H9 (cell line): Measurements from ENCODE around the gene RWDD1. TPM values are rescaled to one million over a fixed set of nuclear protein-coding genes. Genes with fewer than 3 reads are reported as not detected.

Experiments used
- DNase-seq: peaks from one replicate; pipeline ENCODE4 v3.0.0-alpha.2; 2017
- H2AFZ ChIP-seq: one replicate; pipeline ENCODE4 v1.6.1; 2013; ENCODE audit warnings: mild to moderate bottlenecking, low read length, control low read depth, moderate library complexity
- H2AK5ac ChIP-seq: 2 replicates; pipeline ENCODE4 v1.6.1; 2013; ENCODE audit warnings: low read length, control low read depth, mixed read lengths; ENCODE audit not compliant: insufficient read length
- H2BK120ac ChIP-seq: one replicate; pipeline ENCODE4 v1.6.1; 2013; ENCODE audit warnings: low read depth, mild to moderate bottlenecking, low read length, control low read depth, inconsistent platforms; ENCODE audit not compliant: poor library complexity, severe bottlenecking
- H2BK12ac ChIP-seq: 2 replicates; pipeline ENCODE4 v1.6.1; 2013; ENCODE audit warnings: low read length, control low read depth, mixed read lengths, low read depth; ENCODE audit not compliant: insufficient read length
- H2BK15ac ChIP-seq: 2 replicates; pipeline ENCODE4 v1.6.1; 2013; ENCODE audit warnings: low read depth, low read length, control low read depth
- H2BK20ac ChIP-seq: one replicate; pipeline ENCODE4 v1.6.1; 2013; ENCODE audit warnings: low read depth, mild to moderate bottlenecking, low read length, control low read depth, inconsistent platforms; ENCODE audit not compliant: poor library complexity, severe bottlenecking
- H2BK5ac ChIP-seq: 2 replicates; pipeline ENCODE4 v1.6.1; 2013; ENCODE audit warnings: low read length, control low read depth, mixed read lengths; ENCODE audit not compliant: insufficient read length
- H3K14ac ChIP-seq: 2 replicates; pipeline ENCODE4 v1.6.1; 2013; ENCODE audit warnings: low read length, control low read depth; ENCODE audit not compliant: insufficient read depth
- H3K18ac ChIP-seq: 2 replicates; pipeline ENCODE4 v1.6.1; 2013; ENCODE audit warnings: low read depth, mild to moderate bottlenecking, mixed read lengths, low read length, control low read depth; ENCODE audit not compliant: insufficient read length
- H3K23ac ChIP-seq: 2 replicates; pipeline ENCODE4 v1.6.1; 2013; ENCODE audit warnings: low read length, control low read depth, mixed read lengths, low read depth; ENCODE audit not compliant: insufficient read length
- H3K23me2 ChIP-seq: 2 replicates; pipeline ENCODE4 v1.6.1; 2013; ENCODE audit warnings: low read depth, mild to moderate bottlenecking, mixed read lengths, low read length, control low read depth; ENCODE audit not compliant: insufficient read length, poor library complexity, severe bottlenecking
- H3K27ac ChIP-seq: 2 replicates; pipeline ENCODE4 v1.5.1; 2013; ENCODE audit warnings: low read length, control low read depth, mixed read lengths, low read depth; ENCODE audit not compliant: insufficient read length
- H3K27me3 ChIP-seq: 2 replicates; pipeline ENCODE4 v1.6.1; 2013; ENCODE audit warnings: low read length, control low read depth, inconsistent platforms; ENCODE audit not compliant: insufficient read depth
- H3K4ac ChIP-seq: 2 replicates; pipeline ENCODE4 v1.6.1; 2013; ENCODE audit warnings: low read depth, mild to moderate bottlenecking, control low read depth, inconsistent platforms, low read length, moderate library complexity
- H3K4me1 ChIP-seq: 2 replicates; pipeline ENCODE4 v1.6.1; 2013; ENCODE audit warnings: low read length, control low read depth, inconsistent platforms; ENCODE audit not compliant: insufficient read depth
- H3K4me2 ChIP-seq: 2 replicates; pipeline ENCODE4 v1.6.1; 2013; ENCODE audit warnings: low read length, control low read depth, mixed read lengths; ENCODE audit not compliant: insufficient read length, insufficient read depth
- H3K56ac ChIP-seq: 2 replicates; pipeline ENCODE4 v1.6.1; 2013; ENCODE audit warnings: low read depth, mild to moderate bottlenecking, mixed read lengths, low read length, control low read depth; ENCODE audit not compliant: insufficient read length
- H3K79me1 ChIP-seq: 2 replicates; pipeline ENCODE4 v1.6.1; 2013; ENCODE audit warnings: low read depth, mild to moderate bottlenecking, moderate library complexity, low read length, control low read depth, inconsistent platforms; ENCODE audit not compliant: insufficient read depth, poor library complexity, severe bottlenecking
- H3K79me2 ChIP-seq: 2 replicates; pipeline ENCODE4 v1.6.1; 2013; ENCODE audit warnings: low read length, control low read depth, inconsistent platforms; ENCODE audit not compliant: insufficient read depth
- H3K9ac ChIP-seq: 2 replicates; pipeline ENCODE4 v1.6.1; 2013; ENCODE audit warnings: low read length, control low read depth, mixed read lengths; ENCODE audit not compliant: insufficient read length; ENCODE audit errors: extremely low read depth
- H3K9me3 ChIP-seq: one replicate; pipeline ENCODE4 v1.6.1; 2013; ENCODE audit warnings: low read depth, low read length, inconsistent platforms; ENCODE audit not compliant: control insufficient read depth
- H3T11ph ChIP-seq: one replicate; pipeline ENCODE4 v1.6.1; 2013; ENCODE audit warnings: mild to moderate bottlenecking, low read length, control low read depth, inconsistent platforms
- H4K20me1 ChIP-seq: one replicate; pipeline ENCODE4 v1.6.1; 2013; ENCODE audit not compliant: control insufficient read depth, insufficient read length, insufficient read depth
- H4K5ac ChIP-seq: 2 replicates; pipeline ENCODE4 v1.6.1; 2013; ENCODE audit warnings: low read depth, mild to moderate bottlenecking, mixed read lengths, low read length, control low read depth; ENCODE audit not compliant: insufficient read length
- H4K8ac ChIP-seq: replicated peaks from 2 replicates; pipeline ENCODE4 v1.6.1; 2013; ENCODE audit warnings: low read length, control low read depth, mixed read lengths, low read depth; ENCODE audit not compliant: insufficient read length
- H4K91ac ChIP-seq: 2 replicates; pipeline ENCODE4 v1.6.1; 2013; ENCODE audit warnings: low read depth, mild to moderate bottlenecking, moderate library complexity, mixed read lengths, low read length, control low read depth; ENCODE audit not compliant: insufficient read length
- H3K27ac Mint-ChIP-seq, 3 experiments: 2 replicates in 2 of 3; 3 replicates in 1 of 3; pipeline ENCODE4 v1.8.0; 2020 to 2021; ENCODE audit warnings: mixed read lengths in 3 of 3, mild to moderate bottlenecking in 1 of 3, moderate library complexity in 1 of 3
- H3K27me3 Mint-ChIP-seq: 2 replicates; pipeline ENCODE4 v1.8.0; 2021; ENCODE audit warnings: low read depth, mild to moderate bottlenecking, moderate library complexity, mixed read lengths
- H3K36me3 Mint-ChIP-seq, 3 experiments: 2 replicates in 2 of 3; 3 replicates in 1 of 3; pipeline ENCODE4 v1.8.0; 2020 to 2021; ENCODE audit warnings: low read depth in 3 of 3, mixed read lengths in 3 of 3; ENCODE audit not compliant: insufficient read depth in 1 of 3
- H3K4me1 Mint-ChIP-seq, 2 experiments: 2 replicates each; pipeline ENCODE4 v1.8.0; 2020; ENCODE audit warnings: mixed read lengths in 2 of 2
- H3K4me3 Mint-ChIP-seq, 2 experiments: 2 replicates in 1 of 2; 3 replicates in 1 of 2; pipeline ENCODE4 v1.8.0; 2020 to 2021; ENCODE audit warnings: mild to moderate bottlenecking in 2 of 2, mixed read lengths in 2 of 2, moderate library complexity in 1 of 2
- H3K9me3 Mint-ChIP-seq, 2 experiments: 2 replicates in 1 of 2; 3 replicates in 1 of 2; pipeline ENCODE4 v1.8.0; 2020; ENCODE audit warnings: mild to moderate bottlenecking in 2 of 2, mixed read lengths in 2 of 2, moderate library complexity in 1 of 2
- WGBS: extraction: QIAGEN DNeasy Blood & Tissue Kit; methylation state at CpG from one replicate; pipeline ENCODE4 v1.1.7; 2013; ENCODE audit warnings: missing lambda C conversion rate, low lambda C conversion rate, mixed read lengths; ENCODE audit not compliant: insufficient read length; ENCODE audit errors: extremely low coverage; 5-methylcytosine and 5-hydroxymethylcytosine counted together
- total RNA-seq: library from RNA; stranded (reverse); gene quantifications from 2 replicates; pipeline ENCODE4 v1.2.1, GENCODE V29; 2021
- TF ChIP-seq, protein P1 (sequence below): fragments of 200-600 bp; sonication (generic); conservative IDR thresholded peaks from 3 replicates; pipeline ENCODE4 v1.8.0; 2021; ENCODE audit warnings: antibody characterized with exemption, mild to moderate bottlenecking

The RWDD1 gene
- total RNA-seq, 1 experiment from 2014 or later, result 42.0 TPM

- H2AFZ ChIP-seq, result no peak within 1 kb of the TSS
- H3K79me2 ChIP-seq, result no peaks in the 10 kb centered on the region
- H3K18ac ChIP-seq, result no peak within 1 kb of the TSS
- no peaks in the 10 kb centered on the region for H3K9me3 Mint-ChIP-seq
- no peak within 1 kb of the TSS for H2AK5ac ChIP-seq
- DNase-seq, result no peak
- H3T11ph ChIP-seq, result no peak within 1 kb of the TSS
- H3K27me3 Mint-ChIP-seq, result no peaks in the 10 kb centered on the region
- no peak within 1 kb of the TSS for H3K4me2 ChIP-seq
- no peak within 1 kb of the TSS for H4K5ac ChIP-seq
- H3K14ac ChIP-seq, result no peak within 1 kb of the TSS
- H3K4me3 Mint-ChIP-seq, result no peak within 1 kb of the TSS
- H4K91ac ChIP-seq, result no peak within 1 kb of the TSS
- H2BK12ac ChIP-seq, result no peak within 1 kb of the TSS
- peaks cover 6 to 8% of the 10 kb centered on the region in 2 experiments; a peak in 3 of 4 replicates for H3K4me1 Mint-ChIP-seq
- no peak within 1 kb of the TSS for H3K9ac ChIP-seq
- H3K27me3 ChIP-seq, result no peaks in the 10 kb centered on the region
- H4K20me1 ChIP-seq, result no peaks in the 10 kb centered on the region
- H2BK15ac ChIP-seq, result no peak within 1 kb of the TSS
- no peak within 1 kb of the TSS for H2BK120ac ChIP-seq
- H2BK20ac ChIP-seq, result no peak within 1 kb of the TSS
- no peak within 1 kb of the TSS for H3K56ac ChIP-seq
- H2BK5ac ChIP-seq, result no peak within 1 kb of the TSS
- WGBS, result no CpG with 5 or more reads among the region's 4 CpGs
- no peaks in the 10 kb centered on the region for H3K9me3 ChIP-seq
- TF ChIP-seq, protein P1, sequence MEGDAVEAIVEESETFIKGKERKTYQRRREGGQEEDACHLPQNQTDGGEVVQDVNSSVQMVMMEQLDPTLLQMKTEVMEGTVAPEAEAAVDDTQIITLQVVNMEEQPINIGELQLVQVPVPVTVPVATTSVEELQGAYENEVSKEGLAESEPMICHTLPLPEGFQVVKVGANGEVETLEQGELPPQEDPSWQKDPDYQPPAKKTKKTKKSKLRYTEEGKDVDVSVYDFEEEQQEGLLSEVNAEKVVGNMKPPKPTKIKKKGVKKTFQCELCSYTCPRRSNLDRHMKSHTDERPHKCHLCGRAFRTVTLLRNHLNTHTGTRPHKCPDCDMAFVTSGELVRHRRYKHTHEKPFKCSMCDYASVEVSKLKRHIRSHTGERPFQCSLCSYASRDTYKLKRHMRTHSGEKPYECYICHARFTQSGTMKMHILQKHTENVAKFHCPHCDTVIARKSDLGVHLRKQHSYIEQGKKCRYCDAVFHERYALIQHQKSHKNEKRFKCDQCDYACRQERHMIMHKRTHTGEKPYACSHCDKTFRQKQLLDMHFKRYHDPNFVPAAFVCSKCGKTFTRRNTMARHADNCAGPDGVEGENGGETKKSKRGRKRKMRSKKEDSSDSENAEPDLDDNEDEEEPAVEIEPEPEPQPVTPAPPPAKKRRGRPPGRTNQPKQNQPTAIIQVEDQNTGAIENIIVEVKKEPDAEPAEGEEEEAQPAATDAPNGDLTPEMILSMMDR, result no peak
- H4K8ac ChIP-seq, result no peak within 1 kb of the TSS
- H3K4ac ChIP-seq, result no peak within 1 kb of the TSS
- H3K23me2 ChIP-seq, result no peaks in the 10 kb centered on the region
- H3K23ac ChIP-seq, result no peak within 1 kb of the TSS
- H3K36me3 Mint-ChIP-seq, result no peaks in the 10 kb centered on the region
- no peak within 1 kb of the TSS for H3K27ac ChIP-seq
- H3K79me1 ChIP-seq, result no peaks in the 10 kb centered on the region
- no peaks in the 10 kb centered on the region for H3K4me1 ChIP-seq
- no peak within 1 kb of the TSS for H3K27ac Mint-ChIP-seq
Measured at GRCh38 chr6:116545651-116546050, 25.7 kb upstream of the RWDD1 start, which contains the start of gene TRAPPC3L. TRAPPC3L (minus strand) TSS chr6:116545684; CDS start chr6:116545514, 170 bp downstream.
